ENCODE data around the gene DPF1.

Gene DPF1

DNA sequence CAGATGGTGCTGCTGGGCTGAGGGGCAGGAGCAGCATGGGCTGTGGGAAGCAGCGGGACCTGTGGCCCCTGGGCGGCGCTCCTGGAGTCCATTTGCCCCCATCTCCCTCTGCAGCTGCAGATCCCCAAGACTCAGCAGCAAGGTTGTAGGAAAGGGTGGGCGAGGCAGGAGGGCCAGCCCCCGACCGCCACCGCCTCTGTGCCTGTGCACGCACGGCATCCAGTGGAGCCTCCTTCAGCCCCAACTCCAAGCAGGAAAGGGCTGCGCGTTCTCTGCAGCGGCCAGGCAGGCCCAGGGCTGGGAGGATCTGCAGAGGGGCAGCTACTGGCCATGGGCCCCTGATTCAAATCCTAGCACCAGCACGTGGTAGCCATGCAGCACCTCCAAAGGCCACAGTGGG is 20.8 kb downstream of the DPF1 start:
- no peak for TF ChIP-seq CTCF (IDR thresholded peaks at IDR 0.05)
- TF ChIP-seq ZFX (IDR thresholded peaks at IDR 0.05; ENCODE audit: borderline replicate concordance) = no peak
- H3K27ac ChIP-seq = no peak overlapping the region

DNA sequence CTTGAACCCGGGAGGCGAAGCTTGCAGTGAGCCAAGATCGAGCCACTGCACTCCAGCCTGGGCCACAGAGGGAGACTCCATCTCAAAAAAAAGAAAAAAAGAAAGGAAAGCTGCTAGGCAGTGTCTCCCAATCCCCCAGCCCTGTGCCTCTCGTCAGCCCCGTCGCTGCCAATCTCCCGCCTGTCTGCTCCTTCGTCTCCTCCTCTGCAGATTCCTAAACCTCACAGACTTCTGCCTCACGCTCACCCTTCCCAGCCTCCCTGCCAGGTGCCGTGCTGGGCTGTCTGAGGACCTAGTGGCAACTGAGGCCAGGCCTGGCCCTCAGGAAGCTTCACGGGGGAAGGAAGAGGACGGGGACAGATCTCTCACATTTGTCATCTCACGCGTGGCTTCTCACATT is 21.5 kb downstream of the DPF1 start:
- H3K27ac ChIP-seq = no peak overlapping the region
- TF ChIP-seq ZFX (IDR thresholded peaks at IDR 0.05; ENCODE audit: borderline replicate concordance) (no peak), CTCF (IDR thresholded peaks at IDR 0.05) (no peak)

GRCh38 chr19:38201731-38202130 is 22.3 kb downstream of the DPF1 start:
- H3K27ac ChIP-seq = no peak overlapping the region
- TF ChIP-seq CTCF (IDR thresholded peaks at IDR 0.05) (no peak), ZFX (IDR thresholded peaks at IDR 0.05; ENCODE audit: borderline replicate concordance) (no peak)

GRCh38 chr19:38199340-38199739 is 24.7 kb downstream of the DPF1 start:
- H3K27ac ChIP-seq = no peak overlapping the region
- TF ChIP-seq CTCF (IDR thresholded peaks at IDR 0.05) = no peak
- TF ChIP-seq ZFX (IDR thresholded peaks at IDR 0.05; ENCODE audit: borderline replicate concordance) = no peak

DNA sequence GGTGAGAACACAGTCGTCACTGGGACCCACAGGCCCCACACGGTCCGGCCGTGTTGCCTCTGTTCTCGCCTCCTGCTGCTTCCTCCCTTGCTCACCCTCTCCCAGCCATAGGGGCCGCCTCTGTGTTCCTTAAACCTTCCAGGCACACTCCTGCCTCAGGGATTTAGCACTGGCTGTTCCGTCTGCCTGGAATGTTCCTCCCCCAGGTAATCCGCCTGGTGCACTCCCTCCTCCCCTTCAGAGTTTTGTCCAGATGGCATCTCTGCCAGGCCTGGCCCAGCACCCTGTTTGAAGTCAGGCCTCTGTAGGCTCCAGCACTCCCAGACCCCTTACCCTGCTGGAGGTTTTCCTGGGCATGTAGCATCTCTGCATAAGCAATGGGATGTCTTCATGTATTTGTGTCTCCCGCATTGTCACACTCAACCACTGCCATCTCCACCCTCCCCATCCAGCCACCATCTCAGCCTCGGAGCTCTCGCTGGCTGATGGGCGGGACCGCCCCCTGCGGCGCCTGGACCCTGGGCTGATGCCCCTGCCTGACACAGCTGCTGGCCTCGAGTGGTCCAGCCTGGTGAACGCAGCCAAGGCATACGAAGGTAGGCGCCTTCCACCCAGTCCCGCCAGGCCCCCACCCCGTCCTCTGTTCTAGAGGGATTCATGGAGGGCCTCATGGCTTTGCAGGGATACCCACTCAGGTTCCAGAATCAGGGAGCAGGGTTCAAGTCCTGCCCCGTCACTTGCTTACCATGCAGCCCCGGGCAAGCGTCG is 25.9 kb downstream of the DPF1 start:
- no peak overlapping the region for H3K27ac ChIP-seq
- TF ChIP-seq ZFX (IDR thresholded peaks at IDR 0.05; ENCODE audit: borderline replicate concordance) (no peak), CTCF (IDR thresholded peaks at IDR 0.05) (no peak)

GRCh38 chr19:38196948-38197656 is 26.9 kb downstream of the DPF1 start:
- no peak for TF ChIP-seq ZFX (IDR thresholded peaks at IDR 0.05; ENCODE audit: borderline replicate concordance)
- TF ChIP-seq CTCF (IDR thresholded peaks at IDR 0.05) = no peak
- no peak overlapping the region for H3K27ac ChIP-seq

DNA sequence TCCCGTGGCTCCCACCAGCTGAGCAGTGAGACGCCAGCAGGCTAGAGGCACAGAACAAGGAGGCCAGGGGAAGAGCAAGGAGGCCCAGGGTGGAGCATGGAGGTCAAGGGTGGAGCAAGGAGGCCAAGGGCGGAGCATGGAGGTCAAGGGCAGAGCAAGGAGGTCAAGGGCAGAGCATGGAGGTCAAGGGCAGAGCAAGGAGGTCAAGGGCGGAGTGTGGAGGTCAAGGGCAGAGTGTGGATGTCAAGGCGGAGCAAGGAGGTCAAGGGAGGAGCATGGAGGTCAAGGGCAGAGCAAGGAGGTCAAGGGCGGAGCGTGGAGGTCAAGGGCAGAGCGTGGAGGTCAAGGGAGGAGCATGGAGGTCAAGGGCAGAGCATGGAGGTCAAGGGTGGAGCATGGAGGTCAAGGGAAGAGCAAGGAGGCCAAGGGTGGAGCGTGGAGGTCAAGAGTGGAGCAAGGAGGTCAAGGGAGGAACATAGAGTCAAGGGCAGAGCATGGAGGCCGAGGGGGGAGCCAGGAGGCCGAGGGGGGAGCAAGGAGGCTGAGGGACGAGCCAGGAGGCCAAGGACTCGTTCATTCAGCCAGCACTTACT is 27.7 kb downstream of the DPF1 start:
- no peak for TF ChIP-seq ZFX (IDR thresholded peaks at IDR 0.05; ENCODE audit: borderline replicate concordance)
- H3K27ac ChIP-seq = no peak overlapping the region

Measured in 22Rv1 (cell line).